Measurements from ENCODE around the gene CYFIP2.

Gene CYFIP2

DNA sequence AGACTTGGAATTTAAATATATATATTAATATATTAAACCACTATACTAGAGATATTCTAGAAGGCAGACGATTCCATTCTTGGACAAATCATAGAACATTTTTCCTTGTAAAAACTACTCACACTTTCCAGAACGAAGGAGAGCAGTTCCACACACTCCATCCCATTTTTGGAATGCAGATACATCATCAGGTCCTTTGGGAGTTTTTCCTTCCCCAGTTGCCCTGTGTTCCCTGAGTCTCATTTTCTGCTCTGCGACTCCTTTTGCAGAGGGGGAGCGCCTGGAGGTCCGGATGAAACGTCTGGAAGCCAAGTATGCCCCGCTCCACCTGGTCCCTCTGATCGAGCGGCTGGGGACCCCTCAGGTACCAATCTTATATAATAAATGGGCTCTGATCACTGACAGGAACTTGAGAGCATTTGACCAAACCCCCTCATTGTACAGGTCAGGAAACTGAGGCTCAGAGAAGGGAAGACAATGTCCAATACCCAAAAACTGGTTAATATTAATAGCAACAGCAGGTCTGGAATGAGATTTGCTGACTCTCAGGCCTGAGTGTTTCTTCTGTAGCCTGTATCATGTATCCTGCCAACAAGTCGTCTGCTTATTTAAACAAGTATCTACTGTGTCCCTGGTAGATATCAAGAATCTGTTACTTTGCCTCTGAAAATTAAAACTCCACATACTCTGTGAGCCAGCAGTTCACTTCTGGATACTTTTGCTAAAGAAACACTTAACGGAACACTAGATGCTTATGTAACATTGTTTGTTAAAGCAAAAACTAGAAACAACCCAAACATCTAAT, 117.3 kb downstream of the CYFIP2 start:
- Histone ChIP-seq H3K4me1 (ENCODE audit: control insufficient read depth, insufficient read depth, low read length) (peaks cover 17% of the 10 kb centered on the region), H3K36me3 (ENCODE audit: control insufficient read depth, insufficient read depth, low read length) (peaks cover 14% of the 10 kb centered on the region)

DNA sequence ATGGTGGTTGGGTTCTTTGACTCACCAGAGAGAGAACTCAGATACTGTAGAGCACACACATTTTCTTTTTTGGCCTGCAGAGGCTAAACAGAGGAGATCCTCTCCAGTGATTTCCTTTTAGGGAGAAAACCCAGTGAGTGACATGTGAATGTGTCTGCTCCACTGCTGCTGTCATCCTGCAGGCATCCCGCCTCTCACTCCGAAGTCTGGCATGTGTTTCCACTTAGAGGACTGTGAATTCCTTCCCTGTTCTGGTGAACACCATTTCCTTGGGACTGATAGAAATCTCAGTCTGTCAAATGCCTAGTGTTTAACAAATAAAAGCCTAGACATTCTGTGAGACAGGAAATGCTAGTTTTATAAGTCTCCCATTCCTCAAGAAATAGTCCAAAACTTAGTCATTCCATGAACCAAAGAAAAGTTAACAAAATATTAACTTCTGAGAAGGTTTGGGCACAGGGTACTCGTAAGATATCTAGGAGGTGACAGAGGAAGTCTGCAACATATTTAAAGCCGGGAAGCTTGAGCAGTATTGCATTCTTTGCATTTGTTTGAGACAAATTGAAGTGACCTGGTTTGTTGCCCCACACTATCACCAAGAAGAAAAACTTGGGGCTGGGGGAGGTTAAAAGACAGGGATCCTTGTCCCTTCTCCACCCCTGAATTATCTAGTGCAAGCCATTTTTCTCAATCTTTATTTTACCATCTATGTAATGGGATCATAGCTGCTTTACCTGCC, 119.2 kb downstream of the CYFIP2 start:
- Histone ChIP-seq H3K9me3 (ENCODE audit: control insufficient read depth, insufficient read depth, low read length) (no peaks in the 10 kb centered on the region), H3K4me1 (ENCODE audit: control insufficient read depth, insufficient read depth, low read length) (peaks cover 17% of the 10 kb centered on the region), H3K4me3 (ENCODE audit: low read depth, low read length) (no peak overlapping the region), H3K36me3 (ENCODE audit: control insufficient read depth, insufficient read depth, low read length) (peaks cover 17% of the 10 kb centered on the region), H3K9ac (ENCODE audit: low read depth, low read length) (no peak overlapping the region), H3K27ac (ENCODE audit: low read depth, low read length) (peak overlapping the region; percentile 71), H3K27me3 (ENCODE audit: control insufficient read depth, insufficient read depth, low read length) (no peaks in the 10 kb centered on the region)

More for the DNA sequence above, 117.3 kb downstream of the CYFIP2 start:
- Histone ChIP-seq H3K9me3 (ENCODE audit: control insufficient read depth, insufficient read depth, low read length) (no peaks in the 10 kb centered on the region), H3K27me3 (ENCODE audit: control insufficient read depth, insufficient read depth, low read length) (no peaks in the 10 kb centered on the region), H3K27ac (ENCODE audit: low read depth, low read length) (peak overlapping the region; percentile 92), H3K9ac (ENCODE audit: low read depth, low read length) (no peak overlapping the region), H3K4me3 (ENCODE audit: low read depth, low read length) (no peak overlapping the region)

DNA sequence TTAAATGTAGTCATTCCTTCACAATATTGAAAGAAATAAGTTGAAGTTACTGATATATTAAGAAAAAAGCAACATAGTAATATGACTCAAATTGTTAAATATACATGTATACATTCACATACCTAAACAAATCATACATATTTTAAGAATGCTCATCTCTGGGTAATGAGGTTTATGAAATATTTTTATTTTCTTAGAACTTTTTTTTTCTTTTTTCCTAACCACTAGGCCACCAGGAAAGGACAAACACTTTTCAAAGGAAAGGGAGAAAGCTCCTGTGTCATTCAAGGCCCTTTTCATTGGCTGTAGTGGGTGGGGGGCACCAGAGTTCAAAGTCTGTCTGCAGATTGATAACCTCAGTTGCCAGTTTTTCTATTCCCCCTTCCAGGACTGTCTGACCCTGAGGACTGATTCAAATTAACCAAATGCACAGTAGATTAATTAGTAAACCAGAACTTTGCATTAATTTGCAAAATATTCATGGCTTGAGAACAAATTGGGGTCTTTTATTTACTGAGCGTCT, 121.2 kb downstream of the CYFIP2 start:
- H3K27ac ChIP-seq (ENCODE audit: low read depth, low read length), result no peak overlapping the region
- H3K36me3 ChIP-seq (ENCODE audit: control insufficient read depth, insufficient read depth, low read length), result peaks cover 17% of the 10 kb centered on the region
- no peak overlapping the region for H3K9ac ChIP-seq (ENCODE audit: low read depth, low read length)
- peaks cover 17% of the 10 kb centered on the region for H3K4me1 ChIP-seq (ENCODE audit: control insufficient read depth, insufficient read depth, low read length)
- H3K4me3 ChIP-seq (ENCODE audit: low read depth, low read length), result no peak overlapping the region
- no peaks in the 10 kb centered on the region for H3K9me3 ChIP-seq (ENCODE audit: control insufficient read depth, insufficient read depth, low read length)
- no peaks in the 10 kb centered on the region for H3K27me3 ChIP-seq (ENCODE audit: control insufficient read depth, insufficient read depth, low read length)

DNA sequence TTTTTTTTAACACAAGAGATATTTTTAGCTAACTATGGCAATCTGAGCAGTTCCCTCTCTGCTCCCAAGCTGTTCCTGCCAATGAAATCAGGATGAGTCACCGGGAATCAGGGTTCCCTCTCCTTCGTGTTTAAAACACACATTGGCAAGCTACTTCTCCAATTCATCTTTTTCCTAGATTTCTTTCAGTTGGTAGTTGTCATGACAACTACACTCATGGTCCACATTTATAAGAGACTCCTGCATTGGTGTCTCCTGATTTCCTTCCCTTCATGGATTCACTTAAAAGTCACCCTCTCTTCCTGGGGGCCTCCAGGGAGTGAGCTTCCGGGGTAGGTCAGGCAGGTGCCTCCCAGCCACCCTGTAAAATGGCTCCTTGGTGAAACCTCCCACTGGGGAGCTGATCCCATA, 121.8 kb downstream of the CYFIP2 start:
- Histone ChIP-seq H3K4me3 (ENCODE audit: low read depth, low read length) (no peak overlapping the region), H3K27me3 (ENCODE audit: control insufficient read depth, insufficient read depth, low read length) (no peaks in the 10 kb centered on the region), H3K27ac (ENCODE audit: low read depth, low read length) (no peak overlapping the region), H3K36me3 (ENCODE audit: control insufficient read depth, insufficient read depth, low read length) (peaks cover 15% of the 10 kb centered on the region), H3K9me3 (ENCODE audit: control insufficient read depth, insufficient read depth, low read length) (no peaks in the 10 kb centered on the region), H3K4me1 (ENCODE audit: control insufficient read depth, insufficient read depth, low read length) (peaks cover 17% of the 10 kb centered on the region), H3K9ac (ENCODE audit: low read depth, low read length) (no peak overlapping the region)

DNA sequence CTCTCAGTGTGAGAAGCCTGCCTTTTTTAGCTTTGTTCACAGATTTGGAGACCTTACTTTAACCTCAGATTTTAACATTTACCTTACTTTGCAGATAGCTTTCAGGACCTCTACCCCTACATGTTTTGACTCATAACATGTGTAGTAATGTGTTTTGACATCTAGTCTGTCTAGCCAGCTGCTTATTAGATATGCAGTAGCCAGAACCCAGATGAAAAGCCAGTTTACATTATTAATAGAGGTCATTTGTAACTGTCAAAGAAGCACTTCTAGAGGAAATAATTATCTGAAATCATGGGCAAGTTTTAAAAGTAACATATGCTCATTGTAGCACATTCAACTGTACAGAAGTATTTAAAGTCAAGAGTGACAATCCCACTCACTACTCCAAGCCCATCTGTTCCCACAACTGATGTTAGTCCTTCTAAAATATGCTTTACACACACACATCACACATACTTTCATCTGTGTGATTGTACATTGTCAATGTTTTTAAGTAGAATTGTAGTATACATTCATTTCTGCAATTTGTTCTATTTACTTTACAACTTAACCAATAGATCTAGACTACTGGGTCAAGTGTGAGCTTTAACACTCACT, 122.3 kb downstream of the CYFIP2 start:
- H3K4me1 ChIP-seq (ENCODE audit: control insufficient read depth, insufficient read depth, low read length), result peaks cover 17% of the 10 kb centered on the region
- no peaks in the 10 kb centered on the region for H3K27me3 ChIP-seq (ENCODE audit: control insufficient read depth, insufficient read depth, low read length)
- no peak overlapping the region for H3K27ac ChIP-seq (ENCODE audit: low read depth, low read length)
- no peak overlapping the region for H3K4me3 ChIP-seq (ENCODE audit: low read depth, low read length)
- no peaks in the 10 kb centered on the region for H3K9me3 ChIP-seq (ENCODE audit: control insufficient read depth, insufficient read depth, low read length)
- no peak overlapping the region for H3K9ac ChIP-seq (ENCODE audit: low read depth, low read length)
- peaks cover 14% of the 10 kb centered on the region for H3K36me3 ChIP-seq (ENCODE audit: control insufficient read depth, insufficient read depth, low read length)

- H3K36me3 ChIP-seq (ENCODE audit: control insufficient read depth, insufficient read depth, low read length), result peaks cover 7% of the 10 kb centered on the region
- H3K27me3 ChIP-seq (ENCODE audit: control insufficient read depth, insufficient read depth, low read length), result no peaks in the 10 kb centered on the region
- peaks cover 14% of the 10 kb centered on the region for H3K4me1 ChIP-seq (ENCODE audit: control insufficient read depth, insufficient read depth, low read length)
- H3K9me3 ChIP-seq (ENCODE audit: control insufficient read depth, insufficient read depth, low read length), result no peaks in the 10 kb centered on the region
- no peak overlapping the region for H3K27ac ChIP-seq (ENCODE audit: low read depth, low read length)
- H3K9ac ChIP-seq (ENCODE audit: low read depth, low read length), result no peak overlapping the region
- no peak overlapping the region for H3K4me3 ChIP-seq (ENCODE audit: low read depth, low read length)
Observed at GRCh38 chr5:157389103-157389502, 123.2 kb downstream of the CYFIP2 start.

- Histone ChIP-seq H3K4me3 (ENCODE audit: low read depth, low read length) (no peak overlapping the region), H3K27me3 (ENCODE audit: control insufficient read depth, insufficient read depth, low read length) (no peaks in the 10 kb centered on the region), H3K4me1 (ENCODE audit: control insufficient read depth, insufficient read depth, low read length) (peaks cover 8% of the 10 kb centered on the region), H3K27ac (ENCODE audit: low read depth, low read length) (no peak overlapping the region), H3K9me3 (ENCODE audit: control insufficient read depth, insufficient read depth, low read length) (no peaks in the 10 kb centered on the region), H3K9ac (ENCODE audit: low read depth, low read length) (no peak overlapping the region), H3K36me3 (ENCODE audit: control insufficient read depth, insufficient read depth, low read length) (peaks cover 7% of the 10 kb centered on the region)
Observed at GRCh38 chr5:157390133-157390532, 124.2 kb downstream of the CYFIP2 start.

GRCh38 chr5:157390551-157391297, 124.8 kb downstream of the CYFIP2 start:
- Histone ChIP-seq H3K4me1 (ENCODE audit: control insufficient read depth, insufficient read depth, low read length) (peaks cover 2% of the 10 kb centered on the region), H3K9ac (ENCODE audit: low read depth, low read length) (no peak overlapping the region), H3K4me3 (ENCODE audit: low read depth, low read length) (no peak overlapping the region), H3K36me3 (ENCODE audit: control insufficient read depth, insufficient read depth, low read length) (peaks cover 7% of the 10 kb centered on the region), H3K27ac (ENCODE audit: low read depth, low read length) (no peak overlapping the region), H3K9me3 (ENCODE audit: control insufficient read depth, insufficient read depth, low read length) (no peaks in the 10 kb centered on the region), H3K27me3 (ENCODE audit: control insufficient read depth, insufficient read depth, low read length) (no peaks in the 10 kb centered on the region)

- H3K27me3 ChIP-seq (ENCODE audit: control insufficient read depth, insufficient read depth, low read length), result no peaks in the 10 kb centered on the region
- no peaks in the 10 kb centered on the region for H3K36me3 ChIP-seq (ENCODE audit: control insufficient read depth, insufficient read depth, low read length)
- no peaks in the 10 kb centered on the region for H3K4me1 ChIP-seq (ENCODE audit: control insufficient read depth, insufficient read depth, low read length)
- H3K9me3 ChIP-seq (ENCODE audit: control insufficient read depth, insufficient read depth, low read length), result no peaks in the 10 kb centered on the region
- H3K4me3 ChIP-seq (ENCODE audit: low read depth, low read length), result no peak overlapping the region
- H3K27ac ChIP-seq (ENCODE audit: low read depth, low read length), result no peak overlapping the region
- no peak overlapping the region for H3K9ac ChIP-seq (ENCODE audit: low read depth, low read length)
Observed at GRCh38 chr5:157398305-157398704, 132.4 kb downstream of the CYFIP2 start.

DNA sequence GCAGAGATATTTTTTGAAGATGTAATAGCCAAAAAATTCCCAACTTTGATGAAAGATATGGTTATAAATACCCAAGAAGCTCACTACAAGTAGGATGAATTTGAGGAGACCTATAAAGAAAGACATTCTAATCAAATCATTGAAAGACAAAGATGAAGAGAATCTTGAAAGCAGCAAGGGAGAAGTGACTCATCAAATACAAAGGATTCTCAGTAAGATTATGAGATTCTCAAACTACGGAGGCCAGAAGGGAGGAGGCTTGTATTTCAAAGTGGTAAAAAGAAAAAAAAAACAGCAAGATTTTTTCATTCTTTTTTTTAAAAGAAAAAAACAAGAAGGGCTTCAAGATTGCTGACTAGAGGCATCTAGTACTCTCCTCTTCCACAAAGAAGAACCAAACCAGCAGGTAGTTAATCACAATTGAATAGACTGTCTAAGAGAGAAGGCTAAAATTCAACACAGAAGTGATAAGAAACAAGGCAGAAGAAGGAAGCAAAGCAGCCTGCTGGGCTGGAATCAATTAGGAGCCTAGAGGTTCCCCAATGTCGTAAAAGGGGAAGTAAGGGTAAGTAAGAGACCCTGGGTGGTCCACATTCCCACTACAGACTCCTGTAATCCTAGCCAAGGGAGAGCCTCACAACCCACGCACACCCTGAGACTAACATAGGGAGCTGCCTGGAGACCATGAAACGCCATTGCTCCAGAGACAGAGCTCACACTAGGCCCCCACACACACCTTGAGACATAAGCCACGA, 135.0 kb downstream of the CYFIP2 start:
- Histone ChIP-seq H3K4me1 (ENCODE audit: control insufficient read depth, insufficient read depth, low read length) (no peaks in the 10 kb centered on the region), H3K4me3 (ENCODE audit: low read depth, low read length) (no peak overlapping the region), H3K9me3 (ENCODE audit: control insufficient read depth, insufficient read depth, low read length) (no peaks in the 10 kb centered on the region), H3K9ac (ENCODE audit: low read depth, low read length) (no peak overlapping the region), H3K27ac (ENCODE audit: low read depth, low read length) (no peak overlapping the region), H3K27me3 (ENCODE audit: control insufficient read depth, insufficient read depth, low read length) (no peaks in the 10 kb centered on the region), H3K36me3 (ENCODE audit: control insufficient read depth, insufficient read depth, low read length) (no peaks in the 10 kb centered on the region)
